Osteocyte (in vitro differentiated cells): ENCODE measurements around the gene OR52D1. TPM values are rescaled to one million over a fixed set of nuclear protein-coding genes. Genes with fewer than 3 reads are reported as not detected.

Experiments used
- DNase-seq: peaks from one replicate; pipeline ENCODE4 v3.0.0; 2021; ENCODE audit warnings: mixed read lengths; ENCODE audit not compliant: unreplicated experiment; ENCODE audit errors: extremely low spot score
- H3K27ac Mint-ChIP-seq: one replicate; pipeline ENCODE4 v1.8.0; 2021; ENCODE audit warnings: mild to moderate bottlenecking, mixed read lengths; ENCODE audit not compliant: unreplicated experiment
- H3K27me3 Mint-ChIP-seq: one replicate; pipeline ENCODE4 v1.8.0; 2021; ENCODE audit warnings: mixed read lengths; ENCODE audit not compliant: unreplicated experiment
- H3K36me3 Mint-ChIP-seq: one replicate; pipeline ENCODE4 v1.8.0; 2021; ENCODE audit warnings: mixed read lengths; ENCODE audit not compliant: unreplicated experiment
- H3K4me1 Mint-ChIP-seq: one replicate; pipeline ENCODE4 v1.8.0; 2021; ENCODE audit warnings: mixed read lengths; ENCODE audit not compliant: unreplicated experiment
- H3K4me3 Mint-ChIP-seq: one replicate; pipeline ENCODE4 v1.8.0; 2021; ENCODE audit warnings: mild to moderate bottlenecking, moderate library complexity, mixed read lengths; ENCODE audit not compliant: unreplicated experiment
- H3K9me3 Mint-ChIP-seq: one replicate; pipeline ENCODE4 v1.8.0; 2021; ENCODE audit warnings: mixed read lengths; ENCODE audit not compliant: unreplicated experiment
- total RNA-seq: library from RNA; stranded (reverse); gene quantifications from 2 replicates; pipeline ENCODE4 v1.2.1, GENCODE V29; 2021
- TF ChIP-seq, protein P1 (sequence below): fragments of 200-600 bp; sonication (generic); IDR thresholded peaks from 2 replicates; pipeline ENCODE4 v1.5.0; 2021; ENCODE audit warnings: antibody characterized with exemption, mild to moderate bottlenecking, moderate library complexity

Gene OR52D1
- total RNA-seq, 1 donor from 2014 or later: not detected

- Mint-ChIP-seq H3K9me3 (no peaks in the 10 kb centered on the region), H3K4me3 (no peak overlapping the region), H3K4me1 (no peaks in the 10 kb centered on the region), H3K36me3 (no peaks in the 10 kb centered on the region), H3K27me3 (peaks cover 3% of the 10 kb centered on the region), H3K27ac (no peak overlapping the region)
- DNase-seq: no peak
- TF ChIP-seq, protein P1, sequence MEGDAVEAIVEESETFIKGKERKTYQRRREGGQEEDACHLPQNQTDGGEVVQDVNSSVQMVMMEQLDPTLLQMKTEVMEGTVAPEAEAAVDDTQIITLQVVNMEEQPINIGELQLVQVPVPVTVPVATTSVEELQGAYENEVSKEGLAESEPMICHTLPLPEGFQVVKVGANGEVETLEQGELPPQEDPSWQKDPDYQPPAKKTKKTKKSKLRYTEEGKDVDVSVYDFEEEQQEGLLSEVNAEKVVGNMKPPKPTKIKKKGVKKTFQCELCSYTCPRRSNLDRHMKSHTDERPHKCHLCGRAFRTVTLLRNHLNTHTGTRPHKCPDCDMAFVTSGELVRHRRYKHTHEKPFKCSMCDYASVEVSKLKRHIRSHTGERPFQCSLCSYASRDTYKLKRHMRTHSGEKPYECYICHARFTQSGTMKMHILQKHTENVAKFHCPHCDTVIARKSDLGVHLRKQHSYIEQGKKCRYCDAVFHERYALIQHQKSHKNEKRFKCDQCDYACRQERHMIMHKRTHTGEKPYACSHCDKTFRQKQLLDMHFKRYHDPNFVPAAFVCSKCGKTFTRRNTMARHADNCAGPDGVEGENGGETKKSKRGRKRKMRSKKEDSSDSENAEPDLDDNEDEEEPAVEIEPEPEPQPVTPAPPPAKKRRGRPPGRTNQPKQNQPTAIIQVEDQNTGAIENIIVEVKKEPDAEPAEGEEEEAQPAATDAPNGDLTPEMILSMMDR: no peak
Measured at GRCh38 chr11:5524756-5525155, 36.3 kb downstream of the OR52D1 start.

GRCh38 chr11:5527716-5528115 lies 39.2 kb downstream of the OR52D1 start:
- TF ChIP-seq, protein P1: no peak
- Mint-ChIP-seq H3K4me1 (no peaks in the 10 kb centered on the region), H3K36me3 (no peaks in the 10 kb centered on the region), H3K9me3 (no peaks in the 10 kb centered on the region), H3K27ac (no peak overlapping the region), H3K27me3 (peaks cover 16% of the 10 kb centered on the region), H3K4me3 (no peak overlapping the region)
- no peak for DNase-seq

DNA sequence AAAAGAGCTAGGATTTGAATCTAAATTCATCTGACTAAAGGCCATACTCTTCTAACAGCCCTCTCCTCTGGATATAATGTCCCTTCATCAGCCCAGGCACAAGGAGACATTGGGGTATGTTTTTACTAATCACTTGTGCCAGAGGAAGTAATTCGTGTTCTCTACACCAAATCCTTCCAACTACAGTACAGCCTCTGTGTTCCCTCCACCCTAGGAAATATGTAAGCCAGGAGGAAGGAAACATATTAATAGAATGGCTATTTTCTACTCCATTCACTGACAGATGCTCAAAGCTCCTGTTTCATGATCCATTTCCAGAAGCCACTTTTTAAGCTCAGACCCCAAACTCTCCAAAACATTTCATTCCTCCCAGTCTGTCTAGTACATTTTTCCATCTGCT lies 40.0 kb downstream of the OR52D1 start:
- Mint-ChIP-seq H3K4me1 (no peaks in the 10 kb centered on the region), H3K9me3 (no peaks in the 10 kb centered on the region), H3K36me3 (no peaks in the 10 kb centered on the region), H3K4me3 (no peak overlapping the region), H3K27me3 (peaks cover 16% of the 10 kb centered on the region), H3K27ac (no peak overlapping the region)
- TF ChIP-seq, protein P1: no peak
- DNase-seq: no peak

- Mint-ChIP-seq H3K9me3 (no peaks in the 10 kb centered on the region), H3K27ac (no peak overlapping the region), H3K36me3 (no peaks in the 10 kb centered on the region), H3K4me3 (no peak overlapping the region), H3K27me3 (peaks cover 24% of the 10 kb centered on the region), H3K4me1 (no peaks in the 10 kb centered on the region)
- TF ChIP-seq, protein P1: no peak
- DNase-seq: no peak
Measured at GRCh38 chr11:5531053-5531831, 42.8 kb downstream of the OR52D1 start.

- Mint-ChIP-seq H3K27ac (no peak overlapping the region), H3K9me3 (peaks cover 4% of the 10 kb centered on the region), H3K4me3 (no peak overlapping the region), H3K36me3 (no peaks in the 10 kb centered on the region), H3K27me3 (peaks cover 31% of the 10 kb centered on the region), H3K4me1 (no peaks in the 10 kb centered on the region)
- no peak for DNase-seq
- TF ChIP-seq, protein P1: no peak
Measured at GRCh38 chr11:5534046-5534445, 45.6 kb downstream of the OR52D1 start.
